Lung (tissue), 16 donors: Measurements from ENCODE around the gene KANSL1L. TPM values are rescaled to one million over a fixed set of nuclear protein-coding genes. Genes with fewer than 3 reads are reported as not detected.

Source experiments
- ATAC-seq: fragments of 200-7000 bp; cut with Tn5 transposase; one replicate; pipeline ENCODE4 v1.9.1; 2020; ENCODE audit warnings: moderate number of reproducible peaks; ENCODE audit not compliant: insufficient read depth, low FRiP score
- DNase-seq, 3 donors: peaks; one replicate each; pipeline ENCODE4 v3.0.0-alpha.2; 2013 to 2017
- H3K27ac ChIP-seq, 2 donors: one replicate each; pipeline ENCODE4 v1.5.1; 2013; ENCODE audit warnings: mild to moderate bottlenecking in 2 of 2, moderate library complexity in 2 of 2, control low read depth in 1 of 2, inconsistent platforms in 1 of 2, low read depth in 1 of 2, low read length in 1 of 2
- H3K27me3 ChIP-seq, 3 donors: one replicate each; pipeline ENCODE4 v1.5.1; 2013; ENCODE audit warnings: low read length in 2 of 3; ENCODE audit not compliant: control insufficient read depth in 3 of 3, insufficient read depth in 3 of 3
- H3K36me3 ChIP-seq, 4 donors: one replicate each; pipeline ENCODE4 v1.5.1; 2013; ENCODE audit warnings: low read length in 4 of 4, mild to moderate bottlenecking in 1 of 4, moderate library complexity in 1 of 4; ENCODE audit not compliant: control insufficient read depth in 4 of 4, insufficient read depth in 4 of 4
- H3K4me1 ChIP-seq, 5 donors: one replicate each; pipeline ENCODE4 v1.5.1; 2013; ENCODE audit warnings: low read length in 5 of 5, mild to moderate bottlenecking in 2 of 5, moderate library complexity in 1 of 5; ENCODE audit not compliant: control insufficient read depth in 5 of 5, insufficient read depth in 5 of 5
- H3K4me3 ChIP-seq: one replicate; pipeline ENCODE4 v1.5.1; 2013; ENCODE audit warnings: mild to moderate bottlenecking, control low read depth, moderate library complexity
- H3K9ac ChIP-seq, 2 donors: one replicate each; pipeline ENCODE4 v1.5.1; 2013; ENCODE audit warnings: low read length in 2 of 2, control low read depth in 1 of 2; ENCODE audit not compliant: insufficient read depth in 1 of 2
- H3K9me3 ChIP-seq, 4 donors: one replicate each; pipeline ENCODE4 v1.5.1; 2013; ENCODE audit warnings: low read length in 3 of 4, mild to moderate bottlenecking in 1 of 4, moderate library complexity in 1 of 4; ENCODE audit not compliant: control insufficient read depth in 4 of 4, insufficient read depth in 3 of 4
- WGBS, 2 donors: extraction: QIAGEN DNeasy Blood & Tissue Kit; methylation state at CpG; one replicate each; pipeline ENCODE4 v1.1.7; 2013; 5-methylcytosine and 5-hydroxymethylcytosine counted together
- long read RNA-seq, 5 donors: transcript quantifications; one replicate each; lab custom pipeline, GENCODE V29; 2026
- polyA plus RNA-seq, 2 donors: library from polyadenylated mRNA; stranded (reverse); fragments of 200-250 nt; gene quantifications; one replicate each; pipeline ENCODE4 v1.2.1, GENCODE V29; 2013
- total RNA-seq, 2 donors: library from RNA; depleted of rRNA in 1 of 2; stranded (reverse); fragments of >200 nt in 1 of 2; gene quantifications; one replicate each; pipeline ENCODE4 v1.2.1, GENCODE V29; 2014 to 2021
- TF ChIP-seq, protein P1 (sequence below): IDR thresholded peaks from 2 replicates; pipeline ENCODE4 v1.5.1; 2012; ENCODE audit warnings: mild to moderate bottlenecking; ENCODE audit errors: control extremely low read depth, extremely low read depth
- donor health status: control.
- donor health status: control.
- donor health status: Bipolar disorder and iron deficiency.
- donor health status: healthy.
- donor health status: DM: yes; HTN: yes; CAD: no.

KANSL1L gene, protein sequence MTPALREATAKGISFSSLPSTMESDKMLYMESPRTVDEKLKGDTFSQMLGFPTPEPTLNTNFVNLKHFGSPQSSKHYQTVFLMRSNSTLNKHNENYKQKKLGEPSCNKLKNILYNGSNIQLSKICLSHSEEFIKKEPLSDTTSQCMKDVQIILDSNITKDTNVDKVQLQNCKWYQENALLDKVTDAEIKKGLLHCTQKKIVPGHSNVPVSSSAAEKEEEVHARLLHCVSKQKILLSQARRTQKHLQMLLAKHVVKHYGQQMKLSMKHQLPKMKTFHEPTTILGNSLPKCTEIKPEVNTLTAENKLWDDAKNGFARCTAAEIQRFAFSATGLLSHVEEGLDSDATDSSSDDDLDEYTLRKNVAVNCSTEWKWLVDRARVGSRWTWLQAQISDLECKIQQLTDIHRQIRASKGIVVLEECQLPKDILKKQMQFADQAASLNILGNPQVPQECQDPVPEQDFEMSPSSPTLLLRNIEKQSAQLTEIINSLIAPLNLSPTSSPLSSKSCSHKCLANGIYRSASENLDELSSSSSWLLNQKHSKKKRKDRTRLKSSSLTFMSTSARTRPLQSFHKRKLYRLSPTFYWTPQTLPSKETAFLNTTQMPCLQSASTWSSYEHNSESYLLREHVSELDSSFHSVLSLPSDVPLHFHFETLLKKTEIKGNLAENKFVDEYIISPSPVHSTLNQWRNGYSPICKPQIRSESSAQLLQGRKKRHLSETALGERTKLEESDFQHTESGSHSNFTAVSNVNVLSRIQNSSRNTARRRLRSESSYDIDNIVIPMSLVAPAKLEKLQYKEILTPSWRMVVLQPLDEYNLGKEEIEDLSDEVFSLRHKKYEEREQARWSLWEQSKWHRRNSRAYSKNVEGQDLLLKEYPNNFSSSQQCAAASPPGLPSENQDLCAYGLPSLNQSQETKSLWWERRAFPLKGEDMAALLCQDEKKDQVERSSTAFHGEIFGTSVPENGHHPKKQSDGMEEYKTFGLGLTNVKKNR
- total RNA-seq (100 to 1,000 TPM in 1 of 2 donors, 10 to 100 TPM in 1; 25.9 to 117 TPM), polyA plus RNA-seq (1 to 10 TPM; 6.1 to 8.1 TPM)
- long read RNA-seq, donor 1, full-length matches to known transcripts = 5 of 38 reads
- long read RNA-seq, donor 1, partial matches to known transcripts = 33 of 38 reads
- long read RNA-seq, donor 1, other reads (novel, unspliced or antisense) = 0 of 38 reads
- long read RNA-seq, donor 2, partial matches to known transcripts = 0 of 3 reads
- long read RNA-seq, donor 2, other reads (novel, unspliced or antisense) = 0 of 3 reads
- long read RNA-seq, donor 3, partial matches to known transcripts = 6 of 13 reads
- long read RNA-seq, donor 3, other reads (novel, unspliced or antisense) = 0 of 13 reads
- long read RNA-seq, donor 4 = 0 reads
- long read RNA-seq, donor 5, partial matches to known transcripts = 5 of 7 reads
- long read RNA-seq, donor 5, other reads (novel, unspliced or antisense) = 0 of 7 reads

DNA sequence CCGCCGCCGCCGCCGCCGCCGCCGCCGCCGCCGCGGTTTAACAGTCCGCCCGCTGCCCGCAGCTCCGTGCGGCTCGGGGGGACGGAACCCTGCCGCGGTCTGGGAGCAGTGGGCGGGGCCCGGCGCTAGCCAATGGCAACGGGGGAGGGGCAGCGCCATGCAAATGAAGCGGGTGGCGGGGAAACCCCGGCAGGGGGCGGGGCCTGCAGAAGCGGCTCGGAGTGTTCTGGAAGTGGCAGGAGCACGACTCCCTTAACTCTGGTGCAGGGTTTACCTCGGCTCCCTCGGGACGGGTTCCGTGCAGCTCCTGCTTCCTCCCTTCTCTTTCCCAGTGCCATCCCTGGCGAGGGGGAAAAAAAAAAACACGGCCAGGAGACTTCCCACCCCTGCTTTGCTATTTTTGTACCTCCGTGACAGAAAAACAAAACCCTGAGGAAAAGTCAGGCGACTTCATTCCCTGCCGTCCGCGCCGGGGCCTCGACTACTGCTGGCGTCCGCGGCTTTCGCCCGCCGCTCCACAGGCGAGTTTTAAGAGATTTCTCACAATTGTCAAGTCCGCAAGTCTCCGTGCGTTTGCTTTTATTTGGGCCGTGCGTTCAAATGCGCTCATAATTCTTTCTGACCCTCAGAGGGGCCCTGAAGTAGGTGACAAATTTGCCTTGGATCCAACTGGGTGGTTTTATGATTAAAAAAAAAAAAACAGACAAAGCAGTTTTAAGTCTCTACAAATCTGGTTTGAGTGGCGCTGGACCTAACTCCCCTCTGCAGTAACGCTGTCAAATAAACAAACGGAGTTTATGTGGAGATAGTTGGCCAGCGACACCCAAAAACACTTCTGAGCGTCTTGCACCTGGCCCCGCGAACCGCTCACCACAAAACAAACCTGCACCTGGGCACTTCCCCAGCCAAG, at the start of gene KANSL1L:
Gene KANSL1L (minus strand): TSS at position 101 of the 910 bp plus-strand sequence. CDS start 16,827 bp downstream, outside the sequence.
- peak; percentile 98 to 99 (median 99) for DNase-seq
- H3K9ac ChIP-seq = peak within 1 kb of the TSS; percentile 92 to 99
- 0 to 1% methylated on average over 54 to 67 of the region's 67 CpGs for WGBS, 2 donors
- peak; percentile 96 for ATAC-seq
- H3K9me3 ChIP-seq = no peaks in the 10 kb centered on the region
- TF ChIP-seq, protein P1, sequence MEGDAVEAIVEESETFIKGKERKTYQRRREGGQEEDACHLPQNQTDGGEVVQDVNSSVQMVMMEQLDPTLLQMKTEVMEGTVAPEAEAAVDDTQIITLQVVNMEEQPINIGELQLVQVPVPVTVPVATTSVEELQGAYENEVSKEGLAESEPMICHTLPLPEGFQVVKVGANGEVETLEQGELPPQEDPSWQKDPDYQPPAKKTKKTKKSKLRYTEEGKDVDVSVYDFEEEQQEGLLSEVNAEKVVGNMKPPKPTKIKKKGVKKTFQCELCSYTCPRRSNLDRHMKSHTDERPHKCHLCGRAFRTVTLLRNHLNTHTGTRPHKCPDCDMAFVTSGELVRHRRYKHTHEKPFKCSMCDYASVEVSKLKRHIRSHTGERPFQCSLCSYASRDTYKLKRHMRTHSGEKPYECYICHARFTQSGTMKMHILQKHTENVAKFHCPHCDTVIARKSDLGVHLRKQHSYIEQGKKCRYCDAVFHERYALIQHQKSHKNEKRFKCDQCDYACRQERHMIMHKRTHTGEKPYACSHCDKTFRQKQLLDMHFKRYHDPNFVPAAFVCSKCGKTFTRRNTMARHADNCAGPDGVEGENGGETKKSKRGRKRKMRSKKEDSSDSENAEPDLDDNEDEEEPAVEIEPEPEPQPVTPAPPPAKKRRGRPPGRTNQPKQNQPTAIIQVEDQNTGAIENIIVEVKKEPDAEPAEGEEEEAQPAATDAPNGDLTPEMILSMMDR = no peak
- peaks cover 0 to 2% (median 0%) of the 10 kb centered on the region in 4 donors for H3K36me3 ChIP-seq
- peak within 1 kb of the TSS; percentile 67 for H3K4me3 ChIP-seq
- H3K4me1 ChIP-seq = peaks cover 0 to 39% (median 5%) of the 10 kb centered on the region in 5 donors
- peak within 1 kb of the TSS; percentile 98 to 100 for H3K27ac ChIP-seq
- no peaks in the 10 kb centered on the region for H3K27me3 ChIP-seq

DNA sequence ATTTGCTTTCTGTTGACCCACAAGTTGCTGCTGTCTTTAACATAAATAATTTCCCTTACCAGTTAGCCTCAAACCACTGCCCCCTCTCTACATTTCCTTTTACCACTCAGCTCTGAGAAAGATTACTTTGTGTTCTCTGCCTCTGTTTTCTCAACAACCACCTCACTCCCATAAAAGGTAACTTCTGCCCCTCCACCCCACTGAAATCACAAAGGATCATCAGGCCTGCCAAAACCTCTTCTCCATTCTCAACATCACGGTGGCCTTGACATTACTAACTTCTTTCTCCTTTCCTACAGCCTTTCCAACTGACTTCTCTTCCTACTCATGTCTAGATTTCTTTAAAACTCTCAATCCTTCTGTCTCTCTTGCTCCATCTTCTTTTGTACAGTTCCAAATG, 43.9 kb upstream of the KANSL1L start:
- no peak overlapping the region for H3K9ac ChIP-seq
- 17 to 27% methylated on average over 1 of the region's 1 CpG for WGBS, 2 donors
- DNase-seq = no peak
- no peaks in the 10 kb centered on the region for H3K4me1 ChIP-seq
- peaks cover 0 to 2% (median 0%) of the 10 kb centered on the region in 3 donors for H3K27me3 ChIP-seq
- no peak overlapping the region for H3K4me3 ChIP-seq
- ATAC-seq = no peak
- no peaks in the 10 kb centered on the region for H3K36me3 ChIP-seq
- no peaks in the 10 kb centered on the region for H3K9me3 ChIP-seq
- TF ChIP-seq, protein P1 = no peak
- H3K27ac ChIP-seq = no peak overlapping the region

DNA sequence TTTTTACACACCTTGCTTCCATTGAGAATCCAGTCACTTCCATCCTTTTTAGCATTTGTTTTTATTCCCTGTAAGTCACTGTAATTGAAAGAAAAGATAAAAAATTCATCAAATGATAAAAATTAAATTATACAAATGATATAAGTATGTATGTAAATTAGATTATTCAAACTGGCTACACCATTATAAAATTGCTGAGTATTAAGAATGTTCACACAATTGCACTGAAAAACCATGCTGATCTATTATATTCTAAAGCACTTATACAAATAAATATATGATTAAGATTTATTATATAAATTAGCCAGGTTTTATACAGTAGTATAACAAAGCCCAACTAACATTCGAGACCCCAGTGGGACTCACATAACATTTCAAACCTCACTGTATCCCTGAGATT, 39.0 kb upstream of the KANSL1L start:
- TF ChIP-seq, protein P1 = no peak
- Histone ChIP-seq H3K27me3 (no peaks in the 10 kb centered on the region), H3K4me3 (no peak overlapping the region), H3K27ac (no peak overlapping the region), H3K9me3 (no peaks in the 10 kb centered on the region), H3K4me1 (no peaks in the 10 kb centered on the region), H3K36me3 (no peaks in the 10 kb centered on the region), H3K9ac (no peak overlapping the region)
- DNase-seq (no peak), ATAC-seq (no peak)
- WGBS, 2 donors = 95 to 98% methylated on average over 1 of the region's 1 CpG
